ENCODE measurements around the gene CCDC184.

GRCh38 chr12:48192861-48193260 is 9.4 kb downstream of the CCDC184 start:
- TF ChIP-seq, protein P1, sequence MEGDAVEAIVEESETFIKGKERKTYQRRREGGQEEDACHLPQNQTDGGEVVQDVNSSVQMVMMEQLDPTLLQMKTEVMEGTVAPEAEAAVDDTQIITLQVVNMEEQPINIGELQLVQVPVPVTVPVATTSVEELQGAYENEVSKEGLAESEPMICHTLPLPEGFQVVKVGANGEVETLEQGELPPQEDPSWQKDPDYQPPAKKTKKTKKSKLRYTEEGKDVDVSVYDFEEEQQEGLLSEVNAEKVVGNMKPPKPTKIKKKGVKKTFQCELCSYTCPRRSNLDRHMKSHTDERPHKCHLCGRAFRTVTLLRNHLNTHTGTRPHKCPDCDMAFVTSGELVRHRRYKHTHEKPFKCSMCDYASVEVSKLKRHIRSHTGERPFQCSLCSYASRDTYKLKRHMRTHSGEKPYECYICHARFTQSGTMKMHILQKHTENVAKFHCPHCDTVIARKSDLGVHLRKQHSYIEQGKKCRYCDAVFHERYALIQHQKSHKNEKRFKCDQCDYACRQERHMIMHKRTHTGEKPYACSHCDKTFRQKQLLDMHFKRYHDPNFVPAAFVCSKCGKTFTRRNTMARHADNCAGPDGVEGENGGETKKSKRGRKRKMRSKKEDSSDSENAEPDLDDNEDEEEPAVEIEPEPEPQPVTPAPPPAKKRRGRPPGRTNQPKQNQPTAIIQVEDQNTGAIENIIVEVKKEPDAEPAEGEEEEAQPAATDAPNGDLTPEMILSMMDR (IDR thresholded peaks at IDR 0.05): no peak
- no peak for TF ChIP-seq REST (IDR thresholded peaks at IDR 0.05; ENCODE audit: low read depth, low read length)
- no peak for TF ChIP-seq EP300 (IDR thresholded peaks at IDR 0.05; ENCODE audit: borderline replicate concordance in 1 of 2, low read depth in 1 of 2, low read length in 1 of 2)
- TF ChIP-seq FOXJ3 (CRISPR knock-in tag; IDR thresholded peaks at IDR 0.05): no peak
- TF ChIP-seq, protein P2, sequence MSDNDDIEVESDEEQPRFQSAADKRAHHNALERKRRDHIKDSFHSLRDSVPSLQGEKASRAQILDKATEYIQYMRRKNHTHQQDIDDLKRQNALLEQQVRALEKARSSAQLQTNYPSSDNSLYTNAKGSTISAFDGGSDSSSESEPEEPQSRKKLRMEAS (IDR thresholded peaks at IDR 0.05; ENCODE audit: low read depth): no peak
- TF ChIP-seq POLR2AphosphoS5 (IDR thresholded peaks at IDR 0.05; ENCODE audit: low read depth, low read length): no peak
- no peak for TF ChIP-seq RAD21 (IDR thresholded peaks at IDR 0.05; ENCODE audit: low read length)
- TF ChIP-seq MXI1 (IDR thresholded peaks at IDR 0.05; ENCODE audit: low read depth, low read length): no peak
- no peak for TF ChIP-seq EZH2phosphoT487 (IDR thresholded peaks at IDR 0.05; ENCODE audit: borderline replicate concordance, low read depth)

All from SK-N-SH (cell line).